ENCODE results near the gene MAOA. TPM values are rescaled to one million over a fixed set of nuclear protein-coding genes. Genes with fewer than 3 reads are reported as not detected.
A peak's percentile ranks its signal among the peaks of the same experiment; 100 is the strongest.

The MAOA gene
- total RNA-seq, 4 donors from 2014 or later, result 220 to 477 (median 242) TPM

- ATAC-seq (ENCODE audit: low FRiP score) (no peak), DNase-seq (ENCODE audit: low spot score) (no peak)
- no peak for TF ChIP-seq CTCF (IDR thresholded peaks at IDR 0.05)
Measured at GRCh38 chrX:43643662-43644061, 12.4 kb upstream of the MAOA start.

- ATAC-seq (ENCODE audit: low FRiP score), result peak; percentile 92
- DNase-seq (ENCODE audit: low spot score), result no peak
- no peak for TF ChIP-seq CTCF (IDR thresholded peaks at IDR 0.05)
Measured at GRCh38 chrX:43644124-43644701, 11.9 kb upstream of the MAOA start.

DNA sequence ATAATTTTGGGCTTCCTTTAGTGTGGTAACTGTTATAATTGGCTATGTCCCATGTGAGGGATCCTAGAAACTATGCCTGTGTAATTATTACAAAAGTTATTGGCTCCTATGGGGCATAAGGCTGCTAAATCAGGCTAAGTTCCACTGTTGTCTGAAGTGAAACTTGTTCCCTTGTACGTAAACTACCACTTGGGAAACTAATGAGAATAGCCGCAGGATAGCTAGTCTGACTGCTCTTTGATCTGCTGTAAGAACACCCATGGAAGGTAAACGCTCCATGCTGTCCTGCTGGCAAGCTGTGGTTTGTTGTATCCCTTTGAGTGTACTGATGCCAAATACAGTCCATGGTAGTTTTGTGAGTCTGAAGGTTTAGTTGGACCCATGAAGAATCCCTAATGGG, 9.3 kb upstream of the MAOA start:
- TF ChIP-seq CTCF (IDR thresholded peaks at IDR 0.05), result no peak
- ATAC-seq (ENCODE audit: low FRiP score), result no peak
- DNase-seq (ENCODE audit: low spot score), result no peak

DNA sequence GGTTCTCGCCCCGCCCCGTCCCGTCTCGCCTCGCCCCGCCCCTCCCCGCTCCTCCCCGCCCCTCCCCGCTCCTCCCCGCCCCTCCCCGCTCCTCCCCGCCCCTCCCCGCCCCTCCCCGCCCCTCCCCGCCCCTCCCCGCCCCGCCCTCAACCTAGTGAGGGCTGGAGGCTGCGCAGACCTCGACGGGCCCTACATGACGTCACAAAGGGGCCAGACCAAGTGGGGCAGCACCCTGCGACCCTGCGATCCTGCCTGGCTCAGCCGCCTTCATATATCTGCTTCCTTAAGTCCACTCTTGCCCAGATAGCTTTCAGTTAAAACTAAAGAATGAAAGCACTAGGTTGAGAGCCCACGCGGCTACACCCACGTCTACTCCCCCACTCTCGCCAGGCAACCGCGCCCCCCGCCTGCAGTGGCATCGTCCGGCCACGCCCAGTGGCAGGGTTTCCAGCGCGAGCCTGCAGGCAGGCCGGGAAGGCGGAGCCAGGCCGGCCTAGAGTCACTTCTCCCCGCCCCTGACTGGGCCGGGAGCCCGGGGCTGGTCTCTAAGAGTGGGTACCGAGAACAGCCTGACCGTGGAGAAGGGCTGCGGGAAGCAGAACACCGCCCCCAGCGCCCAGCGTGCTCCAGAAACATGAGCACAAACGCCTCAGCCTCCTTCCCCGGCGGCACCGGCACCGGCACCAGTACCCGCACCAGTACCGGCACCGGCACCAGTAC, 1.5 kb upstream of the MAOA start:
- no peak for TF ChIP-seq CTCF (IDR thresholded peaks at IDR 0.05)
- ATAC-seq (ENCODE audit: low FRiP score) (peak; percentile 94), DNase-seq (ENCODE audit: low spot score) (peak; percentile 44)

DNA sequence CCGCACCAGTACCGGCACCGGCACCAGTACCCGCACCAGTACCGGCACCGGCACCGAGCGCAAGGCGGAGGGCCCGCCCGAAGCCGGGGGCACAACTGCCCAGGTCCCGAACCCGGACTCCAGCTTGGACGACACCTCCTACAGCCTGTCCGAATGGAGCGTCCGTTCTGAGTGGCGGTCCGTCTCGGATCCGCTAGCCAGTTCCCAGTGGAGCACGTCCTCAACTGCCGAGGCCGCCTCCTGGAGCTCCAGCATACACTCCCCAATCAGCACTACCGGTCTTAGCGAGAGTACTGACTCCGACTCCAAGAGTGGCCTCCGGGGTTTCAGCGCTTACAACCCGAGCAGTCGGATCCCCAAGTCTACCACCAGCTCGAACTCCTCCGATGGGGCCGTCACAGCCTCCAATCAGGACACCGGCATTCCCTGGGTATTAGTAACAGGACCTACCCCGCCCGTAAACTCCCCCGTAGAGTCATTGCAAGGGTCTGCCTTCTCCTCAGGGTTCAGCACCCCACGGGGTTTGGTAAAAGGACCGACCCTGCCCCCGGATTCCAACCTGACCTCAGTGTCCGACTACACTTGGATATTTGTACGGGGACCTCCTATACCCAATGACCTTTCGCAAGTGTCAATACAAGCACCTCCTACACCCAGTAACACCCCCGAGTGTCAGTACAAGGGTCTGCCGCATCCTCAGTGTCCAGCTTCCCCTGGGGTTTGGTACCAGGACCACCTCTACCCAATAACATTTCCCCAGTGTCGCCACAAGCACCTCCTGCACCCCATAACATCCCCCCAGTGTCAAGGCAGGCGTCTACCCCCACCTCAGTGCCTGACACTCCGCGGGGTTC, 721 bp upstream of the MAOA start:
- DNase-seq (ENCODE audit: low spot score) (peak; percentile 25), ATAC-seq (ENCODE audit: low FRiP score) (peak; percentile 69)
- no peak for TF ChIP-seq CTCF (IDR thresholded peaks at IDR 0.05)

DNA sequence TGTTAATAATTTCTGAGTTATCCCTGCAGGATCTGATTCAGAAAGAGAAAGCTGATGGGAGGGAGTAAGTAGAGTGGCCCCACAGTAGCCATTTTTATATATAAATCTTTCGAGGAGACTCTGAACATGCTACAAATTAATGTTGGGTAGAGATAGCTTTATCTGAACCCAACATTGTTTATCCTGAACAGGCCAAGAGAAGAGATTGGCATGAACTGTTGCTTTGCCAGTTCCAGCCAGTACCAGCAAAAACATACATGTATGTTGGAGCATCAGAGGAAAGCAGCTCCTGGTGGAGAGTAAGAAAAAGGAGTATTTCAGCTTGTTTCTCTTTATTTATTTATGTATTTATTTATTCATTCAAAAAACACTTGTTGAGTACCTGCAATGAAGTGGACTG, 1.6 kb downstream of the MAOA start:
- ATAC-seq (ENCODE audit: low FRiP score), result no peak
- DNase-seq (ENCODE audit: low spot score), result no peak
- no peak for TF ChIP-seq CTCF (IDR thresholded peaks at IDR 0.05)
